GM12872 (cell line): ENCODE data around the gene NHLRC1.

Experiments
- CTCF ChIP-seq: IDR thresholded peaks from 3 replicates; pipeline ENCODE4 v1.5.1; 2011; ENCODE audit warnings: low read depth, mild to moderate bottlenecking, low read length, moderate library complexity; ENCODE audit not compliant: insufficient read depth

Gene NHLRC1

GRCh38 chr6:18115356-18115755 is 7.1 kb downstream of the NHLRC1 start:
- no peak for TF ChIP-seq CTCF

GRCh38 chr6:18110162-18110561 is 12.3 kb downstream of the NHLRC1 start:
- no peak for TF ChIP-seq CTCF

GRCh38 chr6:18107061-18107460 is 15.4 kb downstream of the NHLRC1 start:
- no peak for TF ChIP-seq CTCF

- no peak for TF ChIP-seq CTCF
Measured at GRCh38 chr6:18102783-18103509, 19.5 kb downstream of the NHLRC1 start.

GRCh38 chr6:18101873-18102272 is 20.6 kb downstream of the NHLRC1 start:
- TF ChIP-seq CTCF: no peak

GRCh38 chr6:18101271-18101670 is 21.2 kb downstream of the NHLRC1 start:
- TF ChIP-seq CTCF: no peak

- TF ChIP-seq CTCF: no peak
Measured at GRCh38 chr6:18100296-18100695, 22.2 kb downstream of the NHLRC1 start.

GRCh38 chr6:18099511-18099910 is 23.0 kb downstream of the NHLRC1 start:
- TF ChIP-seq CTCF: no peak
